Mucosa of gallbladder (tissue), 1 donor: ENCODE measurements around the gene MEF2C. TPM values are rescaled to one million over a fixed set of nuclear protein-coding genes. Genes with fewer than 3 reads are reported as not detected.
"Not testable (repeated sequence)": the region's sequence is repeated elsewhere in the genome, so short reads cannot be mapped to it uniquely, and the experiment has no call there.

Experiments
- DNase-seq: peaks from one replicate; pipeline ENCODE4 v3.0.0-alpha.2; 2020; ENCODE audit warnings: low spot score
- total RNA-seq: library from RNA; stranded (reverse); gene quantifications from one replicate; pipeline ENCODE4 v1.2.1, GENCODE V29; 2021
- donor health status: DM: no; HTN: no; CAD: no.

Gene MEF2C
- total RNA-seq, 1 donor from 2014 or later, result 56.9 TPM

DNA sequence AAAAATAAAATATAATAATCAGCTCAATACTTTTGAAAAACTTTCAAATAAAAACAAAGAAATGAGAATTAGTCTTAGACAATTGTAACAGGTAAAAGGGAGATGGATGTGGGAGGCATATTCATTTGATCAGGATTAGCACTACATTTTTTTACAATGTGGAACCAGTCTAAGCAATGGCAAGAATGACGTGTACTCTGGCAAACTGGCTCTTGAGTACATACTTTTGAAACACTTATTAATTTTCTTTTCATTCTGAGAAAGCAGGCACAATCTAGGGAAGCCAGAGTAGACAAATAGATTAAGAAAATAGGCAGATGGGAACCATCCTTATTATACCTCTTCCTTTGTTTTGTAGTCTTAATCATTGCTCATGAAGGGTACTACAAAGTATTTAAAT lies 79.7 kb downstream of the MEF2C start:
- DNase-seq, result no peak

DNA sequence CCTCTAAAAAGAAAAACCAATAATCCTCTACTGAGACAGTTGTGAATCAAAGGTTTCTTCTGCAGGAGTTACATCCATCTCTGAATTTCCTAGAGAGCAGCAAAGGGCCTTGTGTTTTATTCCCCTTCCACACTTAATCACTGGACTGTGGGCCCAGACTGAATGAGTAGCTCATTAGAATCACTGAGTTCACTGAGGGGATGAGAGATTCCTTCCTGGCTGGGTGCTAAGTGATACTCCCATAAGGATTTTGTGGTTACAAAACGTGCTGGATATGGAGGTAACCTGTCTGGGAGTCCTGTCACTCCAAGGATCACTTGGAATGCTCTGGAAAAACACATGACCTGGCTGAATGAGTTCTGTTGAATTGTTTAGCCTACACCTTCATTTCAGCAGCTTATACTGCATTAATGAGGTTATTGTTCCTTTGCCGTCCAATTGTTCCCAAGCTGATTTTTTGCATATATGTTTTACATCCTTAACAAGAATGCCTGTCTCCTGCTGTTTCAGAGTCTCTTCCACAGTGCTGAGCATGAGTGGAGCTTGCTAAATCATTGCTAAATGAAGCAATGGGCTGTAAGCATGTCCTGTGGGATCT lies 82.9 kb downstream of the MEF2C start:
- no peak for DNase-seq

DNA sequence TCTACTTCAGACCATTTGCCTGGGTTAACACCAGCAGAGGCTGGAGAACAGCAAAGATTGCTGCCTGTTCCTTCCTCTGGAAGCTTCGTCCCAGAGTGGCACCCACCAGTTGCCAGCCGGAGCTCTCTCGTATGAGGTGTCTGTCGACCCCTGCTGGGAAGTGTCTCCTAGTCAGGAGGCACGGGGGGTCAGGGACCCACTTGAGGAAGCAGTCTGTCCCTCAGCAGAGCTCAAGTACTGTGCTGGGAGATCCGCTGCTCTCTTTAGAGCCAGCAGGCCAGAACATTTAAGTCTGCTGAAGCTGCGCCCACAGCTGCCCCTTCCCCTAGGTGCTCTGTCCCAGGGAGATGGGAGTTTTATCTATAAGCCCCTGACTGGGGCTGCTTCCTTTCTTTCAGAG lies 84.1 kb downstream of the MEF2C start:
- not testable (repeated sequence) for DNase-seq

DNA sequence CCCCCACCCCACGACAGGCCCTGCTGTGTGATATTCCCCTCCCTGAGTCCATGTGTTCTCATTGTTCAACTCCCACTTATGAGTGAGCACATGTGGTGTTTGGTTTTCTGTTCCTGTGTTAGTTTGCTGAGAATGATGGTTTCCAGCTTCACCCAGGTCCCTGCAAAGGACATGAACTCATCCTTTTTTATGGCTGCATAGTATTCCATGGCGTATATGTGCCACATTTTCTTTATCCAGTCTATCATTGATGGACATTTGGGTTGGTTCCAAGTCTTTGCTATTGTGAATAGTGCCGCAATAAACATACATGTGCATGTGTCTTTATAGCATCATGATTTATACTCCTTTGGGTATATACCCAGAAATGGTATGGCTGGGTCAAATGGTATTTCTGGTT lies 89.2 kb downstream of the MEF2C start:
- not testable (repeated sequence) for DNase-seq

DNA sequence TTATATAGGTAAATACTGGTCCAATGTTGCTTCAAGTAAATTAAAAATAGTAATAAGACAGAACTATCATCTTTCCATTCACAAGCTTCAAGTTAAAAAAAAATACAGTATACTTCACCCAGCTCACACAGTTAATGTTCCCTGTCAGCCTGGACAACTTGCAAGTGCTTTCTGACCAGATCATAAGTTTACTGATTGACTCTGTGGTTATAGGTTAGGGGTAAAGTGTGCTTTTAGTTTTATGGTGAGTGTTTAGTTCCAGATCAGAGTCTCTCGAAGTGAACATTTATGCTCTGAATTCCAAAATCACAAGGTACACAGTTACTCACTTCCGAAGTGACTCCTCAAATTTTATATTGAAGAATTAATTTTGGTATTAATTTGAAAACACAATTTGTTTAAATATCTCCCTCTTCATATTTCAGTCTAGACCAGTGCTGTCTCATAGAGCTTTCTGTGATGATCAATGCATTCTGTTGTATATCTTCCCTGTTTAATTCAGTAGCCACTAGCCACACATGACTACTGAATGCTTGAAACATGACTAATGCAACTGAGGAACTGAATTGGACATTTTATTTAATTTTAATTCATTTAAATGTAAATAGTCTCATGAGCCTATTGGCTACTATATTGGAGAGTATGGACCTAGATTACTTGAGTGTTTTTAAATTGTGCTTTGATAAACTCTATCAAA lies 90.7 kb downstream of the MEF2C start:
- no peak for DNase-seq

DNA sequence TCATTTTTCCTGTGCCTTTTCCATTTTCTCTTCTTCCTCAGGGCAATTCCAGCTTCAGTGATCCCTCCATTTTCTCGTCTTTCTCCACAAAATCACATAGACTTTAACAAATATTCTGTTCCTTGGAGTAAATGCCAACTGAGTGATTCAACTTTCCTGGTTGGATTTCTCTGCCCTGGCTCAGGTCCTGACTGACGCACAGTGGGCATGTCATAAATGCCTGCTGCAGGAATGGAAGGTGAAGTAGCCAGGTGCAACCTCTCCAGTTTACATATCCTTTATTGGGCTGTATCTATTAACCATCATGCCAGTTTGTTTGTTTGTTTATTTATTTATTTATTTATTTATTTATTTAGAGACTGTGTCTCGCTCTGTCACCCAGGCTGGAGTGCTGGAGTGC lies 95.1 kb downstream of the MEF2C start:
- no peak for DNase-seq

DNA sequence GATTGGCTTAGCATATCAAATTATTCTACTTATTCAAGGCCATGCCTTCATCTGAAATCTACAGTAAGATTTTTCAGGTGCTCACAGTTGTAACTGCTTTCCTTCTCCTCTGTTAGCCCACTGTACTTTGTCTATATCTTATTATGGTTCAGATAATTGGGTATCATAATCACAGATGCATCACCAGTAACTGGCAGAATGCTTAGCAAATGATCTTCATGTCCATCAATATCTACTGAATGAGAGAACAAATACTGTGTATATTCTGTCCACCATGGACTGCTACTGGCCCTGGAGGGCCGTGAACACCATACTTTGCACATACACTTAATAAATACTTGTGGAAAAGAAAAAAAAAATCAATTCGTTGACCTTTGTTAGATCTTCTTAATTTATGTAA lies 96.2 kb downstream of the MEF2C start:
- no peak for DNase-seq

DNA sequence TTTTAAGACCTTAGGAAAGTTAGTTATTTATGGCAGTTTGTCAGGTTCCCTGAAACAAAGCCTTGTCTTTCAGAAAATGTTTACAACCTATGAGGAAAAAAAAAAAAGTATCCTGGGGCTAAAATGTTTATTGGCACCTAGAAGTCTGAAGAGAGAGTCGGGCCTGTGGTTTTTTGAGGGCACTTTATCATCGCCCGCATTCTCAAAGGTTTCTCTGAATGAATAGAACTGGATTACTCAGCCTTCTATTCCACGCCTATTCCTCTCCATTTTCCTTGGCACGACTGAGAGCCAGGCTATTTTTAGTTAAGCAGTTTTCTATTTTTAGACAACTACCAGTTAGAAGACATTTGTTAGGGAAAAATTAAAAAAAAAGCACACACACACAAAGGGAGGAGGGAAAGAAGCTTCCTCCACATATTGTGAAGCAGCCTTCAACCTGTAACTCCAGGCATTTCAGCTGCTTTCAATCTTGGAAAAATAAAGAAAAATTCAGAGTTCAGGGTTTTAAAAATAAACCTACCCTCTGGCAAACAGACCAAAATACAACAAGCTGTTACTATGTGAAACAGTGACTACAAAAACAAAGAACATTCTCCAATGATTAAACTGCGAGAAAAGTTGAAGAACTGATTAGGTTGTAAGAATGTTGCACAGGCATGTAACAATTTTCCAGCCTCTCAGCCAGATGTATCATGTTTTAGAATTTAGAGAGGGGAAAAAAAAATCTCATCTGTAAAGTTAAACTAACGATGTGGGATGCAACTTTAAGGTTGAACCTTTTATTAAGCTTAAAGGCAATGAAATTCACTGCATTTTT lies 97.0 kb downstream of the MEF2C start:
- peak; percentile 69 for DNase-seq

DNA sequence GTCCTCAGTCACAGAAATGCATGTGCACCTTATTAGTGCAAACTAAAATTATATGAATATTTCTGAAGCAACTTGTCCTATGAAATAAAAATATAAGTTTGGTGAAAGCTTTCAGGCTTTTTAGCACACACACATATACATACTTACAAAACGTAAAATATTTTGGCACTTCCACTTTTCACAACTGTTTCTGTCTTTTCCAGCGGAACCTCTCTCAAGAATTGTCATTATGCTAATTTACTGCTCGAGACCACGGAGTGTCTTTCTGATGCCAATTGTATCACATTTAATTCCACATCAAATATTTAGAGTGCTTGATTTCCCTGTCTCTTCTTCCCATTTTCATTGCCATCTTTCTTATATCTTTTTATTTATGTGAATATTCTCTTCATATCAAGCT lies 100.4 kb downstream of the MEF2C start:
- no peak for DNase-seq

DNA sequence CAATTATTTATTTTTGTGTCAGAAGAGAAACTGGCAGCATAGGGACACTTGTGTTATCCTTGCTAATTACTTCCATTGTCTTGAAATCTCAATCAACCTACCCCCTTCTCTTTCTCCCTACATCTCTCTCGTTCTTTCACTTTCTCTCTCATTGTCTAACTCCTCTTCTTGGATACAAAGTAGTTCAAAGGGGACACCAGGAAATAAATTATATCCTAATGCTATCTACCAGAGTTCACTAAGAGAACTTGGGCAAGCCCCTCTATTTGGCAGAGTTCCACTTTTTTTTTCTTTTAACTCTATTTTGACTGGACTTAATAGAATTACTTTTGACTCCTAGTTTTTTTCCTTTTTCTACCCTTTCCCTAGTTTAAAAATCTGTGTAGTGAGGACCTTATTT lies 102.2 kb downstream of the MEF2C start:
- DNase-seq, result no peak

DNA sequence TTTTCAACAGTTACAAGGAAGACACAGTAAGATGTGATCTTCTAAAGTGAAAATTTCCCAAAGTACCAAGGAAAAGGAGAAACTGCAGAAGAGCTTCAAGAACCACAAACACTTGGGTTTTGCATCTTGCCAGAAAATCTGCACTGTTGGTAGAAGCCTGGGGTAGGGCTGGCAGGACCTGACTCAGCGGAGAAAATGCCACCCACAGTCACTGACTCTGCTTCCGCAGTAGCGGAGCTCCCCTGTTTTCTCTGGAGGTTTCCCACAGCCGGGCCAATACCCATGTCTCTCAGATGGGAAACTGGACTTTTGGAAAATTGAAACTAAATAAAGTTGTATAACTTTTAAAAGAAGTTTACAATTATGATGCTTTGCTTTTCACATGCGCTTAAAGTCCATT lies 104.2 kb downstream of the MEF2C start:
- peak; percentile 32 for DNase-seq

DNA sequence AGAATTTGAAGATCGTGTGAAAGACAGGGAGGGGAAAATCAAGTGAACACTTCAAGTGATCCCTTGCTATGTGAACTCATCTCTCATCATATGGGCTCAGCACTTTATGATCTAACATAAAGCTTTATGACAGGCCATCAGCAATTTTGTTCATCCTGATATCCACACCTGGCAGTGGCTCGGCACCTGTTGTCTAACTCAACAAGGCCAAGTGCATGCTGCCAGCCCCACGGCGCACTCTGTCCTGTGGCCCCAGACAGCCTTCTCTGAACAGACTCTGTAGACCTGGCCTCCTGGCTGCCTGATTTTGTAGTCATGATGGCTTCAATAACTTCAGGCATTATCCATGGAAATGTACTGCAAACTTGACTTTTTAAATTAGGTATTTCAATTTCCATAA lies 106.3 kb downstream of the MEF2C start:
- DNase-seq, result no peak

DNA sequence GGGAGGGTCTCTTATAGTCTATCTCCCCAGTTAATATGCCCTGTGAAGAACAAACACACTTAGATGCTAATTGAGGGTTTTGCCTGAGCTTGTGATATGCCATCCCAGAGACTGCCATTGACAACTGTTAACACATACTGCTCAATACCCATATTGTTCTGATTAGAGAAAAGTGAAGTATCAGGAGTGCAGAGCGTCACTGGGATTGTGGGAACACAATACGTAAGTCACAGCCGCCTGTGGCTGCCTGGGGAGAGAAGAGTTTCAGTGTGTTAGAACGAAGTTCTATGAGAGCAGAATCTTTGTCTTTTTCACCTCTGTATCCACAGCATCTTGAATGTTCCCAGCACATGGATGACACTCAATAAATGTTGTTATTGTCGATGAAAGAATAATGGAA lies 110.2 kb downstream of the MEF2C start:
- DNase-seq, result no peak

DNA sequence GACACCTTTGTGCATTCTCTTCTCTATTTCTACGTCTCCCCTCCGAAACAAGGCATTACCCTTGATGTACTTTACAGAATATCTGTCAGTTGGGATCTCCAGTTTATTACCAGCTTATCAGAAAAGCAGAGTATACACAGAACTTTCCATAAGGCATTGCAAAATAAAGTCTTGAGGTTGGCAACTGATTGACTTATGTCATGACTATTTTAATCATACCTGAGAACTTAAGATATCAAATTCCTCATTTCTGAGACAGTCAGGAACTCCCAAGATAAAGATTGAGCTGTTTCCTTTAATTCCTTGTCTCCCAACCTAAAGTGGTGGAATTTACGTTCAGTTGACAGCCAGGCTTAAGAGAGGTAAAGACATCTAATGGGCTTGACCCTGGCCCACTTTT lies 110.9 kb downstream of the MEF2C start:
- no peak for DNase-seq

DNA sequence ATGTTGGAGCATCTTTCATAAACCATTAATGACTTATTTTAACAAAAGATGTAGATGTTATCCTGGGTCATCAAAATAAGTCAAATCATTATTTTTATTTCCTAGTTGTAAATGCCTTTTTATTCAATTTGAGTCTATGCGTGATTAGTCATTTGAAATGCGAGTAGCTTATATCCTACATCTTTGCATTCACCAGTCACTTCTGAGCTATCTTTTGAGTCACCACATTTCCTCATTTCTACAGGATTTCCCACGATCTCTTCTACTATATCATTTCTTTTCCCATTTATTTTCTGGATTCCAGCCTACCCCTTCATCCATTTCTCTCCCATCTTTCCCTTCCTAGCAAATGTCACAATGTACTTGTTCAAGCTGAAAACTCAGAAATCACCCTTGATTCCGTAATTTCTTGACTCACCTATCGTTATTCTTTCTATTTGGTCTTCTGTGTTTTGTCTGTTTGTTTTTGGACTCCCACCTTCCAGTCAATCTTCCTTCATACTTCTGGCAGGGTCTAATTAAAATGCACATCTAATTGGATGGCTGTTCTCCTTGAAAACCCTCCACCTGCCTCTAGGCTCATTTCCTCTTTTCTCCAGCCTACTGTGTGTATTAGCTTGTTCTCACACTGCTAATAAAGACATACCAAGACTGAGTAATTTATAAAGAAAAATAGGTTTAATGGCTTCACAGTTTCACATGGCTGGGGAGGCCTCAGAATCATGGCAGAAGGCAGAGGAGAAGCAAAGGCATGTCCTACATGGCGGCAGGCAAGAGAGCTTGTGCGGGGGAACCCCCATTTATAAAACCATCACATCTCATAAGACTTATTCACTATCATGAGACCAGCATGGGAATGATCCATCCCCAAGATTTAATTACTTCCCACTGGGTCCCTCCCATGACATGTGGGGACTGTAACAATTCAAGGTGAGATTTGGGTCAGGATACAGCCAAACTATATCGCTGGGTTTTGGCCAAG lies 112.4 kb downstream of the MEF2C start:
- no peak for DNase-seq

DNA sequence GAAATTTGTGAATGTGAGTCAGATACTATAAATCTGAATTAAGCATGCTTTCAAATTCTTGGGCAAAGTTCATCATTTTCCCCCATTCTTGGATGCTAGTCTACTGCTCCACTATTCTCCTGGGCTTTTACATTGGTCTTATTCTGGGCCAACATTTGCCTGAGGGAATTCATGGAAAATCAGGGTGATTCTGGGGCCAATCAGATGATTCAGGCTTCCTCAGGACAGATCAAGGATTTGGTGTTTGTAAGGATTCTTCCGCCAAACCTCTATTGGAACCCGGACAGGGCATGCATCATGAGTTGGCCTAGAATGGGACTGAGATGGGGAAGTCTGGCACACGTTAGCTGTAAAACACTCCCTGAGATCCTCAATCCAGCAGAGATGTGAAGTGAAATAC lies 113.8 kb downstream of the MEF2C start:
- no peak for DNase-seq

DNA sequence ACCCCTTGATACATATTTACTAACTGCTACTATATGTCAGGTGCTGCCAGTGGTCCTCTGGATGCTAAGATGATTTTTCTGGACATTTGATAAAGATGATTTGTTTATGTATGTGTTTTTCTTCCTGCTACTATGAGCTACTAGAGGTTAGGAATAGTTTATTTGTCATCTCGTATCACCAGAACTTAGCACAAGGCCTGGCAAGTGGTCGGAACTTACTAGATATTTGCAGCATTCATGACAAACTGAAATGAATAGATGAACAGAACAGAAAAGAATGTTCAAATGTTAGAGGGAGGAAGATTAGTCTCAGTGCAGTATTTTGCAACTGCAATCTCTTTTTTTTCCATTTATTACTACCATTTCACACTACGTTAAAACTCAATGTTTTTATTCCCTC lies 114.6 kb downstream of the MEF2C start:
- DNase-seq, result no peak

DNA sequence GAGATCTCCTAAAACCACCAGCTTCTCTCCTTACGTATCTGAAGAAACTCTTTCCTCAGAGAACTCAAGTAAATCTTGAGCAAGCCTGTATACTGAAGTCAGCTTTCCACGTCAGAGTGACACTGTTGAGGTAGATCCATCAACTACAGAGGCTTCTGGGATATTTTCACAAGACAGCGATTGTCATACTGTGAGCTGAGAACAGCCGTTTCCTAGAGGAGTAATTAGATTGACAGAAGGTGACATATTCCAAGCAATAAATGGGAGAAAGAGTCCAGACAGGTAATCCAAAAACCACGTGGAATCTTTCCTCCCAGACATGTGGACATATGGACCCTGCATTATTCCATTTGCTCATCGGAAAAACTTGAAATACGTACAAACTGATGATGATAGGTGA lies 117.2 kb downstream of the MEF2C start:
- no peak for DNase-seq

DNA sequence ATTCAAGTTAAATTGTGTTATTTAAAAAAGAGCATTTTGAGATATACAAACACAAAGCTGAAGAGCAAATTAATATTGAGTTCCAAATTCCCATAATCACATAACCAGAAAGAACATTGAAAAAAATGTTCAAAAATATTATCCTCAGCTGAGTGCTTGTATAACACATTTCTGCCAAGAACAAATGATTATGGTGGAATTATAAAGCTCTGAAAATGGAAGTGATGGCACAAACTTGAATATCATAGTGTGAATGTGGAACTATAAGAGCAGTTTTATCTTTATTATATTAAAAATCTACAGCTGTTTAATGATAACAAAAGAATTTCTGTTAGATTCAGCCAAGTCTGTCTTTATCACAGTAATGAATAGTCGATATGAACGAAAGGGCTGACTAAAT lies 117.8 kb downstream of the MEF2C start:
- DNase-seq, result no peak

DNA sequence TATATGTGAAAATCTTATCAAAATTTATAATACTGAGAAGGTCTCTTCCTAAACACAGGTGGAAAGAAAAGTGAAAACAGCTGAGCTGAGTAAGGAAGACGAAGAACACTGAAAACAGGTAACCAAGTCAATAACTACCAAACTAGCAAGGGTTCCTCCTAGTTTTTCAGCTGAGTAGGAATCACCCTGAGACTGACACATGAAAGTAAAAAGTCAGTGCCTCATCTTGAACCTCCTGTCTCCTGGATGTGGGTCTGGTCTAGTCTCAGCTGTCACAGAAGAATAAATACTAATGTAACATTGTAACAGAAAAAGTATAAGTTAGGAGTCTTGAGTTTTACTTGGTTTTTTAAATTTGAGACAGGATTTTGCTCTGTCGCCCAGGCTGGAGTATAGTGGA lies 121.0 kb downstream of the MEF2C start:
- no peak for DNase-seq

DNA sequence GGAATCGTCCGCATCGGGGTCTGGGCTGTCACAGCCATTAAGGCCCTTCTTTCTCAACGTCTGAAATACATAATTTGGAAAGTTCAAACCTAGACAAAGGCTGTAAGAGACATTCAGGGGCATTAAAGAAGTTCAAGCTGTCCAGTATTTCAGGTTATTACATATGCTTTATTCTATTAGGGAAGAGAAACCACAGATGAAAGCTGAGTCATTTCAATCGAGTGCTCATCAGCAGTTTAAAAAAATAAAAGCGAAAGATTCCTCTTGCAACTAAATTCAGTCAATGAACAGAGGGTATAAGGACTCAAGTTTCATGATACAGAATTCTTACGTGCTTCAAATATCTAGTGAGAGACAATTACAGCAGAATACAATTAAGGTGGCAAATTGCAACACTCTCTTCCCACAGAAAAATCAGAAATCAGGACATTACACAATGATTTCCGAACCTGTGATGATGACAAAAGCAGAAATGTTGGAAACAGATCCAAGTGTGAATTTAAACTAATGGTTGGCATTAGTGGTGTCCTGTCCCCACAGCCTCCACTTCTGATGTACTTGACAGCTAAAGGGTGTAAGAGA lies 121.6 kb downstream of the MEF2C start:
- no peak for DNase-seq

DNA sequence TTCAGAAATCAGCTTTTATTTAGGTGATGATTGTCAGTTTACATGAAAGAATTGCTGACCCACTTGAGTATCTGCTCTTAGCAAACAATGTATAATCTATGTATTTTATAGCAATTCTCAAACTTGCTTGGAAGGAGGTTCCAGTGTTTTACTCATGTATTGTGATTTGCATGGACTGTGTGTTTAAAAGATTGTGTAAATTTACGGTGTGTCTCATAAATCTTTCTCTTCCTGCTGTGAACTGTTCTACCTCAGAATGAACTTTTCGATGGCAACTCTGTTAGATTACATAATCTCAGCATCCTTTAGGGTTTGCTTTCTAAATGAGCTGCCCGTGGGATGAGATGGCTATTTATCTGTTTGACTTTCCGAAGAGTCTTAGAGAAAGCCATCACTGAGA lies 122.5 kb downstream of the MEF2C start:
- no peak for DNase-seq
